SK-N-MC (cell line): ENCODE measurements around the gene PELI2.

ENCODE experiments used
- EZH2 ChIP-seq: fragments of 200-600 bp; sonication (generic); IDR thresholded peaks from one replicate; pipeline ENCODE4 v1.6.1; 2017; ENCODE audit warnings: antibody characterized with exemption
- FOXP2 ChIP-seq: optimal IDR thresholded peaks from 2 replicates; pipeline ENCODE3; 2011; ENCODE audit warnings: mild to moderate bottlenecking, moderate library complexity; ENCODE audit not compliant: insufficient read depth; ENCODE audit errors: extremely low read length, control extremely low read depth
- POLR2AphosphoS5 ChIP-seq: IDR thresholded peaks from 2 replicates; pipeline ENCODE4 v1.6.1; 2012; ENCODE audit warnings: mild to moderate bottlenecking, low read depth, low read length, borderline replicate concordance

DNA sequence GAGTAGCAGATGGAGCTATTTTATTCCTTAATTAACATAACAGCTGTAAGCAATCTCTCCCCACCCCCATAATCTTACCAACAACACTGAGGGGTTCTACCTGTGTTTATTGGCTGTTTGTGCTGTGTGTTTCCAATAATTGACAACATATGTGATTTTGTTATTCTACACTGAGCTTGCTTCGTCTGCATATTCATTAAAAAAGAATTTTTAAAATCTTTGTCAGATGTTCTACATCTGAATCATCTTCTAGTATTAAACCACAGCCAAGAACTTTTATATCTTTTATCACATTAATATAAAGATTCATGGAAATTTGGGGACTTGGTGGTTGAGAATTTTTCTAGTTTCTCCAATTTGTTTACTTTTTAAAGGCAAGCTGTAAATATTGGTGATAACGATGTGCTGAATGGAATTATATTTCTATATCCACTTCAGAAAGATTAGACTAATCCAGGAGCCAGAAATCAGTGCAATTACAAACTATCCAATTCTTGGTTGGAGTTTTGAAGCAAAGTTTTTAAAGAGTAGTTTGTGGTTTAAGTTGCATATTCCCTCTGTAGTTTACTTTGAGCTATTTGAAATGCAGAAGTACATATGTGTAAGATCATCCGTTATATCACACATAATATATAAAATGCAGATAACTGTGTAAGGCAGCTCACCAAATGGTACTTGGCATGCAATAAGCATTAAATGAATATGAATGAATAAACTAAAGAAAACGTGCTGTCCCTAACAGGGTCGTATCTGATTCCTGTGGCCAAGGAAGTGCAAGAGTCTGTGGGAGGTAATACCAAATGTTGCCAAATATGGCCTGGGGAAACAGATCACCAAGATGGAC is 206.9 kb downstream of the PELI2 start:
- TF ChIP-seq POLR2AphosphoS5 (no peak), EZH2 (no peak), FOXP2 (no peak)
